WTC11 (cell line): ENCODE results near the gene ARHGAP22. TPM values are rescaled to one million over a fixed set of nuclear protein-coding genes. Genes with fewer than 3 reads are reported as not detected.

Source experiments
- ATAC-seq: fragments of 200-7000 bp; cut with Tn5 transposase; 2 replicates; pipeline ENCODE4 v1.10.0; 2021; ENCODE audit warnings: mild to moderate bottlenecking, moderate library complexity
- CTCF ChIA-PET: fragments of 300-600 bp; sonication (Branson Sonifier 250); formaldehyde crosslinking; loops from one replicate; lab custom pipeline; 2021; ENCODE audit warnings: antibody characterized with exemption; lab: Charles Lee
- POLR2A ChIA-PET: fragments of 350-600 bp; sonication (Branson Sonifier 250); formaldehyde crosslinking; loops from one replicate; lab custom pipeline; 2021; ENCODE audit warnings: antibody characterized with exemption; lab: Charles Lee
- DNase-seq: peaks from one replicate; pipeline ENCODE4 v3.0.0; 2021; ENCODE audit warnings: low spot score
- H3K27ac Mint-ChIP-seq: 2 replicates; pipeline ENCODE4 v1.8.0; 2021; ENCODE audit warnings: mixed read lengths
- H3K27me3 Mint-ChIP-seq: 2 replicates; pipeline ENCODE4 v1.8.0; 2021; ENCODE audit warnings: low read depth, mild to moderate bottlenecking, moderate library complexity, mixed read lengths
- H3K36me3 Mint-ChIP-seq: 2 replicates; pipeline ENCODE4 v1.8.0; 2021; ENCODE audit warnings: mixed read lengths
- H3K4me1 Mint-ChIP-seq: 2 replicates; pipeline ENCODE4 v1.8.0; 2022; ENCODE audit warnings: mixed read lengths
- H3K4me3 Mint-ChIP-seq: 2 replicates; pipeline ENCODE4 v1.8.0; 2021; ENCODE audit warnings: mild to moderate bottlenecking, moderate library complexity, mixed read lengths
- H3K9me3 Mint-ChIP-seq: 2 replicates; pipeline ENCODE4 v1.8.0; 2021; ENCODE audit warnings: mixed read lengths
- ETV6 ChIP-seq: sonication (generic); formaldehyde crosslinking; IDR thresholded peaks from 2 replicates; pipeline ENCODE4 v1.8.1; 2022; ENCODE audit warnings: mild to moderate bottlenecking, missing genetic modification reagents
- GRHL2 ChIP-seq: fragments of 250-450 bp; sonication (Bioruptor Pico); IDR thresholded peaks from 2 replicates; pipeline ENCODE4 v1.8.0; 2022; ENCODE audit warnings: mild to moderate bottlenecking, moderate library complexity; ENCODE audit not compliant: insufficient replicate concordance, severe bottlenecking
- GTF2I ChIP-seq: fragments of 250-450 bp; sonication (Bioruptor Pico); conservative IDR thresholded peaks from 2 replicates; pipeline ENCODE4 v1.4.0; 2021; ENCODE audit warnings: mild to moderate bottlenecking
- JAZF1 ChIP-seq: fragments of 250-450 bp; sonication (Bioruptor Pico); IDR thresholded peaks from 2 replicates; pipeline ENCODE4 v1.9.0; 2021; ENCODE audit warnings: moderate library complexity, mild to moderate bottlenecking, inconsistent platforms
- KAT7 ChIP-seq: sonication (generic); formaldehyde crosslinking; IDR thresholded peaks from 2 replicates; pipeline ENCODE4 v1.8.1; 2023; ENCODE audit warnings: missing genetic modification reagents, mild to moderate bottlenecking, borderline replicate concordance
- MYBL2 ChIP-seq: sonication (generic); formaldehyde crosslinking; IDR thresholded peaks from 2 replicates; pipeline ENCODE4 v1.8.1; 2023; ENCODE audit warnings: mild to moderate bottlenecking, moderate library complexity, missing genetic modification reagents
- NFATC4 ChIP-seq: fragments of 250-450 bp; sonication (Bioruptor Pico); IDR thresholded peaks from 2 replicates; pipeline ENCODE4 v1.9.0; 2021; ENCODE audit warnings: mild to moderate bottlenecking
- RORB ChIP-seq: fragments of 250-450 bp; sonication (Bioruptor Pico); IDR thresholded peaks from 2 replicates; pipeline ENCODE4 v1.9.0; 2021; ENCODE audit warnings: mild to moderate bottlenecking
- ZNF219 ChIP-seq: sonication (generic); formaldehyde crosslinking; IDR thresholded peaks from 2 replicates; pipeline ENCODE4 v1.8.0; 2023; ENCODE audit warnings: missing genetic modification reagents, mild to moderate bottlenecking, borderline replicate concordance
- ZNF317 ChIP-seq: sonication (generic); formaldehyde crosslinking; IDR thresholded peaks from 2 replicates; pipeline ENCODE4 v1.8.1; 2023; ENCODE audit warnings: low read depth, mild to moderate bottlenecking, moderate library complexity, missing genetic modification reagents, borderline replicate concordance
- total RNA-seq: library from RNA; stranded (reverse); gene quantifications from 3 replicates; pipeline ENCODE4 v1.2.3, GENCODE V29; 2021
- TF ChIP-seq, protein P1 (sequence below): fragments of 250-450 bp; sonication (Bioruptor Pico); IDR thresholded peaks from 2 replicates; pipeline ENCODE4 v1.9.0; 2021; ENCODE audit warnings: mild to moderate bottlenecking
- TF ChIP-seq, protein P2 (sequence below): sonication (generic); formaldehyde crosslinking; IDR thresholded peaks from 2 replicates; pipeline ENCODE4 v1.8.1; 2023; ENCODE audit warnings: mild to moderate bottlenecking, missing genetic modification reagents, moderate library complexity
- TF ChIP-seq, protein P3 (sequence below): fragments of 250-450 bp; sonication (Bioruptor Pico); IDR thresholded peaks from 2 replicates; pipeline ENCODE4 v2.1.2; 2022; ENCODE audit warnings: mild to moderate bottlenecking, moderate library complexity
- TF ChIP-seq, protein P4 (sequence below): sonication (generic); formaldehyde crosslinking; IDR thresholded peaks from 2 replicates; pipeline ENCODE4 v1.8.1; 2022; ENCODE audit warnings: mild to moderate bottlenecking, missing genetic modification reagents, moderate library complexity, borderline replicate concordance
- TF ChIP-seq, protein P5 (sequence below): sonication (generic); formaldehyde crosslinking; IDR thresholded peaks from 2 replicates; pipeline ENCODE4 v1.8.1; 2022; ENCODE audit warnings: missing genetic modification reagents, borderline replicate concordance
- TF ChIP-seq, protein P6 (sequence below): sonication (generic); formaldehyde crosslinking; IDR thresholded peaks from 2 replicates; pipeline ENCODE4 v1.8.1; 2022; ENCODE audit warnings: low read depth, missing genetic modification reagents, borderline replicate concordance
- TF ChIP-seq, protein P7 (sequence below): sonication (generic); formaldehyde crosslinking; IDR thresholded peaks from 2 replicates; pipeline ENCODE4 v1.8.0; 2023; ENCODE audit warnings: missing genetic modification reagents, mild to moderate bottlenecking, borderline replicate concordance

The ARHGAP22 gene
- total RNA-seq, 1 experiment from 2014 or later, result 8.6 TPM

DNA sequence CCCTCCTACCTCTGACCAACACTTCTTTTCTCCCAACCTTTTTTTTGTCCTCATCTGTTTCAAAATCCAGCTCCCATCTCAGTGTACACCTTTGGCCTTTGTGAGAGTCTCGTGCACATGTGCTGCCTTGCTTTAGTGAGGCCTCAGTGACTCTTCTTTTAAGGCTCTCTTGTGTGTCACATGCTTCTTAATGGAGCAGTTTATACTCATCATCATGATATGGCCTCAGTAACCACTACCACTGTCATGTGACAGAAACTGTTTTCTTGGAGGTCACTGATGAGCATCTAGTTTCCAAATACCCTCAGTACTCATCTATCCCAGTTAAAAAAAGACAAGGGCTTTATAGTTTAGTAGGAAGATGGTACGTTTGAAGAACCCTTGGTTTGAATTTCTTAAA lies 8.1 kb upstream of the ARHGAP22 start:
- peaks cover 2% of the 10 kb centered on the region for H3K4me1 Mint-ChIP-seq
- TF ChIP-seq NFATC4 (no peak), JAZF1 (CRISPR knock-in tag) (no peak), MYBL2 (no peak), KAT7 (CRISPR knock-in tag) (no peak), ZNF317 (no peak), GTF2I (no peak), ETV6 (CRISPR knock-in tag) (no peak), ZNF219 (CRISPR knock-in tag) (no peak), GRHL2 (no peak), RORB (no peak)
- TF ChIP-seq, protein P1, sequence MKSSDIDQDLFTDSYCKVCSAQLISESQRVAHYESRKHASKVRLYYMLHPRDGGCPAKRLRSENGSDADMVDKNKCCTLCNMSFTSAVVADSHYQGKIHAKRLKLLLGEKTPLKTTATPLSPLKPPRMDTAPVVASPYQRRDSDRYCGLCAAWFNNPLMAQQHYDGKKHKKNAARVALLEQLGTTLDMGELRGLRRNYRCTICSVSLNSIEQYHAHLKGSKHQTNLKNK (CRISPR knock-in tag), result no peak
- TF ChIP-seq, protein P2, sequence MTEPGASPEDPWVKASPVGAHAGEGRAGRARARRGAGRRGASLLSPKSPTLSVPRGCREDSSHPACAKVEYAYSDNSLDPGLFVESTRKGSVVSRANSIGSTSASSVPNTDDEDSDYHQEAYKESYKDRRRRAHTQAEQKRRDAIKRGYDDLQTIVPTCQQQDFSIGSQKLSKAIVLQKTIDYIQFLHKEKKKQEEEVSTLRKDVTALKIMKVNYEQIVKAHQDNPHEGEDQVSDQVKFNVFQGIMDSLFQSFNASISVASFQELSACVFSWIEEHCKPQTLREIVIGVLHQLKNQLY (CRISPR knock-in tag), result no peak
- TF ChIP-seq, protein P3, sequence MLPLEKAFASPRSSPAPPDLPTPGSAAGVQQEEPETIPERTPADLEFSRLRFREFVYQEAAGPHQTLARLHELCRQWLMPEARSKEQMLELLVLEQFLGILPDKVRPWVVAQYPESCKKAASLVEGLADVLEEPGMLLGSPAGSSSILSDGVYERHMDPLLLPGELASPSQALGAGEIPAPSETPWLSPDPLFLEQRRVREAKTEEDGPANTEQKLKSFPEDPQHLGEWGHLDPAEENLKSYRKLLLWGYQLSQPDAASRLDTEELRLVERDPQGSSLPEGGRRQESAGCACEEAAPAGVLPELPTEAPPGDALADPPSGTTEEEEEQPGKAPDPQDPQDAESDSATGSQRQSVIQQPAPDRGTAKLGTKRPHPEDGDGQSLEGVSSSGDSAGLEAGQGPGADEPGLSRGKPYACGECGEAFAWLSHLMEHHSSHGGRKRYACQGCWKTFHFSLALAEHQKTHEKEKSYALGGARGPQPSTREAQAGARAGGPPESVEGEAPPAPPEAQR (CRISPR knock-in tag), result no peak
- TF ChIP-seq, protein P4, sequence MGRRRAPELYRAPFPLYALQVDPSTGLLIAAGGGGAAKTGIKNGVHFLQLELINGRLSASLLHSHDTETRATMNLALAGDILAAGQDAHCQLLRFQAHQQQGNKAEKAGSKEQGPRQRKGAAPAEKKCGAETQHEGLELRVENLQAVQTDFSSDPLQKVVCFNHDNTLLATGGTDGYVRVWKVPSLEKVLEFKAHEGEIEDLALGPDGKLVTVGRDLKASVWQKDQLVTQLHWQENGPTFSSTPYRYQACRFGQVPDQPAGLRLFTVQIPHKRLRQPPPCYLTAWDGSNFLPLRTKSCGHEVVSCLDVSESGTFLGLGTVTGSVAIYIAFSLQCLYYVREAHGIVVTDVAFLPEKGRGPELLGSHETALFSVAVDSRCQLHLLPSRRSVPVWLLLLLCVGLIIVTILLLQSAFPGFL (CRISPR knock-in tag), result no peak
- TF ChIP-seq, protein P5, sequence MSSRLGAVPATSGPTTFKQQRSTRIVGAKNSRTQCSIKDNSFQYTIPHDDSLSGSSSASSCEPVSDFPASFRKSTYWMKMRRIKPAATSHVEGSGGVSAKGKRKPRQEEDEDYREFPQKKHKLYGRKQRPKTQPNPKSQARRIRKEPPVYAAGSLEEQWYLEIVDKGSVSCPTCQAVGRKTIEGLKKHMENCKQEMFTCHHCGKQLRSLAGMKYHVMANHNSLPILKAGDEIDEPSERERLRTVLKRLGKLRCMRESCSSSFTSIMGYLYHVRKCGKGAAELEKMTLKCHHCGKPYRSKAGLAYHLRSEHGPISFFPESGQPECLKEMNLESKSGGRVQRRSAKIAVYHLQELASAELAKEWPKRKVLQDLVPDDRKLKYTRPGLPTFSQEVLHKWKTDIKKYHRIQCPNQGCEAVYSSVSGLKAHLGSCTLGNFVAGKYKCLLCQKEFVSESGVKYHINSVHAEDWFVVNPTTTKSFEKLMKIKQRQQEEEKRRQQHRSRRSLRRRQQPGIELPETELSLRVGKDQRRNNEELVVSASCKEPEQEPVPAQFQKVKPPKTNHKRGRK (CRISPR knock-in tag), result no peak
- TF ChIP-seq, protein P6, sequence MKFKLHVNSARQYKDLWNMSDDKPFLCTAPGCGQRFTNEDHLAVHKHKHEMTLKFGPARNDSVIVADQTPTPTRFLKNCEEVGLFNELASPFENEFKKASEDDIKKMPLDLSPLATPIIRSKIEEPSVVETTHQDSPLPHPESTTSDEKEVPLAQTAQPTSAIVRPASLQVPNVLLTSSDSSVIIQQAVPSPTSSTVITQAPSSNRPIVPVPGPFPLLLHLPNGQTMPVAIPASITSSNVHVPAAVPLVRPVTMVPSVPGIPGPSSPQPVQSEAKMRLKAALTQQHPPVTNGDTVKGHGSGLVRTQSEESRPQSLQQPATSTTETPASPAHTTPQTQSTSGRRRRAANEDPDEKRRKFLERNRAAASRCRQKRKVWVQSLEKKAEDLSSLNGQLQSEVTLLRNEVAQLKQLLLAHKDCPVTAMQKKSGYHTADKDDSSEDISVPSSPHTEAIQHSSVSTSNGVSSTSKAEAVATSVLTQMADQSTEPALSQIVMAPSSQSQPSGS (CRISPR knock-in tag), result no peak
- TF ChIP-seq, protein P7, sequence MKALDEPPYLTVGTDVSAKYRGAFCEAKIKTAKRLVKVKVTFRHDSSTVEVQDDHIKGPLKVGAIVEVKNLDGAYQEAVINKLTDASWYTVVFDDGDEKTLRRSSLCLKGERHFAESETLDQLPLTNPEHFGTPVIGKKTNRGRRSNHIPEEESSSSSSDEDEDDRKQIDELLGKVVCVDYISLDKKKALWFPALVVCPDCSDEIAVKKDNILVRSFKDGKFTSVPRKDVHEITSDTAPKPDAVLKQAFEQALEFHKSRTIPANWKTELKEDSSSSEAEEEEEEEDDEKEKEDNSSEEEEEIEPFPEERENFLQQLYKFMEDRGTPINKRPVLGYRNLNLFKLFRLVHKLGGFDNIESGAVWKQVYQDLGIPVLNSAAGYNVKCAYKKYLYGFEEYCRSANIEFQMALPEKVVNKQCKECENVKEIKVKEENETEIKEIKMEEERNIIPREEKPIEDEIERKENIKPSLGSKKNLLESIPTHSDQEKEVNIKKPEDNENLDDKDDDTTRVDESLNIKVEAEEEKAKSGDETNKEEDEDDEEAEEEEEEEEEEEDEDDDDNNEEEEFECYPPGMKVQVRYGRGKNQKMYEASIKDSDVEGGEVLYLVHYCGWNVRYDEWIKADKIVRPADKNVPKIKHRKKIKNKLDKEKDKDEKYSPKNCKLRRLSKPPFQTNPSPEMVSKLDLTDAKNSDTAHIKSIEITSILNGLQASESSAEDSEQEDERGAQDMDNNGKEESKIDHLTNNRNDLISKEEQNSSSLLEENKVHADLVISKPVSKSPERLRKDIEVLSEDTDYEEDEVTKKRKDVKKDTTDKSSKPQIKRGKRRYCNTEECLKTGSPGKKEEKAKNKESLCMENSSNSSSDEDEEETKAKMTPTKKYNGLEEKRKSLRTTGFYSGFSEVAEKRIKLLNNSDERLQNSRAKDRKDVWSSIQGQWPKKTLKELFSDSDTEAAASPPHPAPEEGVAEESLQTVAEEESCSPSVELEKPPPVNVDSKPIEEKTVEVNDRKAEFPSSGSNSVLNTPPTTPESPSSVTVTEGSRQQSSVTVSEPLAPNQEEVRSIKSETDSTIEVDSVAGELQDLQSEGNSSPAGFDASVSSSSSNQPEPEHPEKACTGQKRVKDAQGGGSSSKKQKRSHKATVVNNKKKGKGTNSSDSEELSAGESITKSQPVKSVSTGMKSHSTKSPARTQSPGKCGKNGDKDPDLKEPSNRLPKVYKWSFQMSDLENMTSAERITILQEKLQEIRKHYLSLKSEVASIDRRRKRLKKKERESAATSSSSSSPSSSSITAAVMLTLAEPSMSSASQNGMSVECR (CRISPR knock-in tag), result no peak
- no peak for DNase-seq
- ATAC-seq, result no peak
- no peak overlapping the region for H3K4me3 Mint-ChIP-seq
- peaks cover 6% of the 10 kb centered on the region for H3K27me3 Mint-ChIP-seq
- peaks cover 12% of the 10 kb centered on the region; the same call in 1 of the 2 replicates for H3K9me3 Mint-ChIP-seq
- ChIA-PET POLR2A (no interaction called here), CTCF (interaction anchor here (0.6 to 1.0 kb wide), 3 partner anchors 44 to 1634 kb away, joined by 3 read pairs; no protein-coding TSS in a partner anchor)
- H3K36me3 Mint-ChIP-seq, result no peaks in the 10 kb centered on the region
- no peak overlapping the region for H3K27ac Mint-ChIP-seq
